Measurements from ENCODE around the gene EZR.

DNA sequence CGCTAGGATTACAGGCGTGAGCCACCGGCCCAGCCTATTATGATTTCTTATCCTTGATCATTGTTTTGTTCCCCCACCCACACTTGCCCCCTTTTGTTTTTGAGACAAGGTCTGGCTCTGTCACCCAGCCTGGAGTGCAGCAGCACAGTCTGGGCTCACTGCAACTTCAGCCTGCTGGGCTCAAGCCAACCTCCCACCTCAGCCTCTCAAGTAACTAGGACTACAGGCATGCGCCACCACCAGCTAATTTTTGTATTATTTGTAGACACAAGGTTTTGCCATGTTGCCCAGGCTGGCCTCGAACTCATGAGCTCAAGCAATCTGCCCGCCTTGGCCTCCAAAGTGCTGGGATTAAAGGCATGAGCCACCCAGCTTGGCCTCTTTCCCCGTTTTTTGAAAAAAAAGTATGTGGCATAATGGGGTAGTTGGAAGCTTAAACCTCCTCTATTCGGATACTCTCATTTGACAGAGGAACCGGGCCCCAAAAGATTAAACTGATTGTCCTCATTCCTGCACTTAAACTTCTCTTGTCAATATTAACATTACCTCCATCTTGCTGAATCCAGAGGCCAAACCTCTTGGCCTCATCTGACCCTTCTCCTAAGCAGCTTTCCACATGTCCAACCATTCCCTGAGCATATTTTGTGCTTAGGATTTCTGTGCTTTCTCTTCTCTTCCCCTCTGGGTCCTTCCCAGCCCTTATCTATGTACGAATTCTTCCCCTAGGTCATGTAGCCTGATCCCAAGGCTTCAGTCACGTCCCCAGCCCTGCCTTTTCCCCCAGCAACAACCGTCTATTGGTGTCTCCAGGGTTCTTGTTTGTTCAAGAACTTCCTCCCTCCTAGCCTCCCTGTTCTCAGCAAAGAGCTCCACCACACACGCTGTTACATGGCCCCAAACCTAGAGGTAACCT lies 6.1 kb upstream of the EZR start:
- no peak for TF ChIP-seq FOSL1 (IDR thresholded peaks at IDR 0.05; ENCODE audit: insufficient read depth, low read depth, low read length)
- no peak for TF ChIP-seq EZH2 (IDR thresholded peaks at IDR 0.05; ENCODE audit: low read depth, low read length, severe bottlenecking)
- no peak for TF ChIP-seq POLR2AphosphoS5 (IDR thresholded peaks at IDR 0.05; ENCODE audit: low read depth, low read length)
- TF ChIP-seq, protein P1, sequence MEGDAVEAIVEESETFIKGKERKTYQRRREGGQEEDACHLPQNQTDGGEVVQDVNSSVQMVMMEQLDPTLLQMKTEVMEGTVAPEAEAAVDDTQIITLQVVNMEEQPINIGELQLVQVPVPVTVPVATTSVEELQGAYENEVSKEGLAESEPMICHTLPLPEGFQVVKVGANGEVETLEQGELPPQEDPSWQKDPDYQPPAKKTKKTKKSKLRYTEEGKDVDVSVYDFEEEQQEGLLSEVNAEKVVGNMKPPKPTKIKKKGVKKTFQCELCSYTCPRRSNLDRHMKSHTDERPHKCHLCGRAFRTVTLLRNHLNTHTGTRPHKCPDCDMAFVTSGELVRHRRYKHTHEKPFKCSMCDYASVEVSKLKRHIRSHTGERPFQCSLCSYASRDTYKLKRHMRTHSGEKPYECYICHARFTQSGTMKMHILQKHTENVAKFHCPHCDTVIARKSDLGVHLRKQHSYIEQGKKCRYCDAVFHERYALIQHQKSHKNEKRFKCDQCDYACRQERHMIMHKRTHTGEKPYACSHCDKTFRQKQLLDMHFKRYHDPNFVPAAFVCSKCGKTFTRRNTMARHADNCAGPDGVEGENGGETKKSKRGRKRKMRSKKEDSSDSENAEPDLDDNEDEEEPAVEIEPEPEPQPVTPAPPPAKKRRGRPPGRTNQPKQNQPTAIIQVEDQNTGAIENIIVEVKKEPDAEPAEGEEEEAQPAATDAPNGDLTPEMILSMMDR (IDR thresholded peaks at IDR 0.05; ENCODE audit: control extremely low read depth in 1 of 3, insufficient read depth in 1 of 3, low read depth in 1 of 3, low read length in 3 of 3) = no peak
- no peak for TF ChIP-seq POLR2A (IDR thresholded peaks at IDR 0.05; ENCODE audit: control extremely low read depth in 1 of 2, low read depth in 2 of 2, low read length in 2 of 2)
- no peak for TF ChIP-seq SP1 (IDR thresholded peaks at IDR 0.05; ENCODE audit: low read depth, low read length)
- no peak for TF ChIP-seq SIRT6 (IDR thresholded peaks at IDR 0.05; ENCODE audit: low read length)
- no peak for TF ChIP-seq CHD2 (IDR thresholded peaks at IDR 0.05; ENCODE audit: low read length)
- TF ChIP-seq PHF8 (conservative IDR thresholded peaks at IDR 0.05; ENCODE audit: low read depth, low read length) = no peak
- TF ChIP-seq, protein P2, sequence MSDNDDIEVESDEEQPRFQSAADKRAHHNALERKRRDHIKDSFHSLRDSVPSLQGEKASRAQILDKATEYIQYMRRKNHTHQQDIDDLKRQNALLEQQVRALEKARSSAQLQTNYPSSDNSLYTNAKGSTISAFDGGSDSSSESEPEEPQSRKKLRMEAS (IDR thresholded peaks at IDR 0.05) = no peak
- no peak for TF ChIP-seq ASH2L (IDR thresholded peaks at IDR 0.05; ENCODE audit: low read length)
- no peak for TF ChIP-seq BRCA1 (IDR thresholded peaks at IDR 0.05; ENCODE audit: low read depth, low read length)
